GM12878 (cell line): ENCODE measurements around the gene METRN. TPM values are rescaled to one million over a fixed set of nuclear protein-coding genes. Genes with fewer than 3 reads are reported as not detected.

ENCODE experiments used
- ATAC-seq: fragments of 200-7000 bp; cut with Tn5 transposase; 3 replicates; pipeline ENCODE4 v1.9.1; 2020; ENCODE audit warnings: mild to moderate bottlenecking, moderate library complexity
- BruUV-seq: library from RNA; stranded (reverse); fragments of 400-500 nt; replicated peaks from 2 replicates; lab custom pipeline; 2021; lab: Mats Ljungman, UMichigan
- CTCF ChIA-PET: fragments of 300-600 bp; sonication (Branson Sonifier 250); formaldehyde crosslinking; extraction: SDS; loops from one replicate; lab custom pipeline; 2021; ENCODE audit warnings: inconsistent platforms; lab: Yijun Ruan, JAX
- POLR2A ChIA-PET: fragments of 350-600 bp; formaldehyde crosslinking; extraction: SDS; loops from one replicate; lab custom pipeline; 2021; ENCODE audit warnings: inconsistent platforms; lab: Charles Lee
- RAD21 ChIA-PET: fragments of 300-600 bp; sonication (Branson Sonifier 250); formaldehyde crosslinking; loops from one replicate; lab custom pipeline; 2023; ENCODE audit warnings: antibody characterized with exemption; ENCODE audit not compliant: unreplicated experiment; lab: Charles Lee
- SMC1A ChIA-PET: fragments of 300-600 bp; sonication (Branson Sonifier 250); formaldehyde crosslinking; loops from one replicate; lab custom pipeline; 2023; ENCODE audit not compliant: unreplicated experiment, uncharacterized antibody; lab: Charles Lee
- DNase-seq: peaks from one replicate; pipeline ENCODE4 v3.0.0-alpha.2; 2011; ENCODE audit warnings: low read depth, low spot score
- FAIRE-seq: peaks from 3 replicates; lab custom pipeline; 2011; peaks lifted over from hg19 to GRCh38; lab: Jason Lieb, UNC
- H2AFZ ChIP-seq: 2 replicates; pipeline ENCODE4 v1.6.0; 2011; ENCODE audit warnings: low read depth, low read length, control low read depth; ENCODE audit not compliant: control insufficient read depth
- H3K27ac ChIP-seq: 2 replicates; pipeline ENCODE4 v1.5.1; 2011; ENCODE audit warnings: control low read depth; ENCODE audit not compliant: control insufficient read depth, insufficient read depth
- H3K27me3 ChIP-seq, 2 experiments: replicated peaks in 1 of 2; 2 replicates each; pipeline versions ENCODE4 v1.6.0 to v1.6.1; 2011; ENCODE audit warnings: low read length in 1 of 2; ENCODE audit not compliant: control insufficient read depth in 2 of 2, insufficient read depth in 2 of 2
- H3K36me3 ChIP-seq, 2 experiments: 2 replicates each; pipeline ENCODE4 v1.5.1; 2011; ENCODE audit warnings: low read length in 1 of 2; ENCODE audit not compliant: control insufficient read depth in 2 of 2, insufficient read depth in 2 of 2
- H3K4me1 ChIP-seq: 2 replicates; pipeline ENCODE4 v1.6.1; 2011; ENCODE audit warnings: mild to moderate bottlenecking, low read length, moderate library complexity, mixed read lengths; ENCODE audit not compliant: control insufficient read depth, insufficient read depth
- H3K4me2 ChIP-seq: 2 replicates; pipeline ENCODE4 v1.6.0; 2011; ENCODE audit warnings: control low read depth; ENCODE audit not compliant: control insufficient read depth, insufficient read depth
- H3K4me3 ChIP-seq: fragments of 200-600 bp; sonication (generic); 2 replicates; pipeline ENCODE4 v1.5.1; 2016
- H3K79me2 ChIP-seq: 2 replicates; pipeline ENCODE4 v1.6.0; 2011; ENCODE audit warnings: low read length; ENCODE audit not compliant: control insufficient read depth, insufficient read depth
- H3K9ac ChIP-seq: 2 replicates; pipeline ENCODE4 v1.8.0; 2011; ENCODE audit warnings: low read length, control low read depth, mixed read lengths; ENCODE audit not compliant: control insufficient read depth, insufficient read depth
- H3K9me3 ChIP-seq: replicated peaks from 3 replicates; pipeline ENCODE4 v1.5.1; 2011; ENCODE audit warnings: mild to moderate bottlenecking, low read length; ENCODE audit not compliant: control insufficient read depth, insufficient read depth
- H4K20me1 ChIP-seq: 2 replicates; pipeline ENCODE4 v1.6.0; 2011; ENCODE audit not compliant: control insufficient read depth, insufficient read depth
- GATAD2B ChIP-seq: fragments of 450-650 bp; conservative IDR thresholded peaks from 2 replicates; pipeline ENCODE4 v1.6.1; 2017; ENCODE audit warnings: low read depth, mild to moderate bottlenecking, moderate library complexity
- HDAC6 ChIP-seq: fragments of 200-600 bp; sonication (generic); IDR thresholded peaks from one replicate; pipeline ENCODE4 v1.8.0; 2017; ENCODE audit warnings: antibody characterized with exemption; ENCODE audit not compliant: unreplicated experiment
- HDGF ChIP-seq: fragments of 450-650 bp; IDR thresholded peaks from 2 replicates; pipeline ENCODE4 v1.6.1; 2016; ENCODE audit warnings: antibody characterized with exemption
- MEF2B ChIP-seq: fragments of 450-650 bp; IDR thresholded peaks from 2 replicates; pipeline ENCODE4 v1.6.1; 2018; ENCODE audit warnings: mild to moderate bottlenecking, moderate library complexity; ENCODE audit not compliant: partially characterized antibody, poor library complexity, severe bottlenecking
- MTA3 ChIP-seq: IDR thresholded peaks from 2 replicates; pipeline ENCODE4 v1.6.1; 2012; ENCODE audit warnings: low read length, inconsistent platforms, borderline replicate concordance
- PML ChIP-seq: IDR thresholded peaks from 2 replicates; pipeline ENCODE4 v1.6.1; 2012; ENCODE audit warnings: low read length, inconsistent platforms
- RFX5 ChIP-seq: IDR thresholded peaks from 2 replicates; pipeline ENCODE4 v1.6.1; 2011; ENCODE audit warnings: low read depth, low read length, improper control_type of control experiment
- SIX5 ChIP-seq: IDR thresholded peaks from 2 replicates; pipeline ENCODE4 v1.6.1; 2011; ENCODE audit warnings: mild to moderate bottlenecking, low read depth, low read length, moderate library complexity; ENCODE audit not compliant: severe bottlenecking
- SKIL ChIP-seq: fragments of 450-650 bp; IDR thresholded peaks from 2 replicates; pipeline ENCODE4 v1.6.1; 2017; ENCODE audit warnings: mild to moderate bottlenecking, low read depth, inconsistent platforms; ENCODE audit not compliant: poor library complexity, severe bottlenecking
- SRF ChIP-seq, 2 experiments: IDR thresholded peaks; 2 replicates each; pipeline ENCODE4 v1.6.1; 2011; ENCODE audit warnings: low read depth in 2 of 2, low read length in 2 of 2, mild to moderate bottlenecking in 1 of 2, moderate library complexity in 1 of 2
- SUPT20H ChIP-seq: IDR thresholded peaks from 2 replicates; pipeline ENCODE4 v1.6.1; 2011; ENCODE audit warnings: low read depth, mild to moderate bottlenecking, low read length, moderate library complexity, borderline replicate concordance; ENCODE audit not compliant: control insufficient read depth
- SUZ12 ChIP-seq: fragments of 200-600 bp; sonication (generic); IDR thresholded peaks from one replicate; pipeline ENCODE4 v1.6.1; 2018; ENCODE audit warnings: antibody characterized with exemption, mild to moderate bottlenecking; ENCODE audit not compliant: unreplicated experiment
- TCF3 ChIP-seq: IDR thresholded peaks from 2 replicates; pipeline ENCODE4 v1.6.1; 2012; ENCODE audit warnings: low read depth, mild to moderate bottlenecking, low read length, borderline replicate concordance; ENCODE audit not compliant: insufficient read depth
- ZSCAN29 ChIP-seq: fragments of 450-650 bp; IDR thresholded peaks from 2 replicates; pipeline ENCODE4 v1.6.1; 2017; ENCODE audit warnings: mild to moderate bottlenecking, moderate library complexity
- WGBS: methylation state at CpG from one replicate; pipeline ENCODE4 v1.1.6; 2016; ENCODE audit warnings: low lambda C conversion rate; ENCODE audit not compliant: insufficient replicate concordance, insufficient coverage; ENCODE audit errors: missing lambda C conversion rate; 5-methylcytosine and 5-hydroxymethylcytosine counted together
- in situ Hi-C: fragments of 300-500 bp; cut with MboI; formaldehyde crosslinking; loops from 9 replicates; pipeline ENCODE4 v1.14.3; 2018; ENCODE audit warnings: mixed read lengths
- intact Hi-C: fragments of 100-400 bp; cut with micrococcal nuclease; formaldehyde crosslinking; loops from one replicate; pipeline ENCODE4 v1.14.2; 2022; ENCODE audit not compliant: unreplicated experiment
- polyA plus RNA-seq, 11 experiments: library from polyadenylated mRNA; depleted of rRNA in 4 of 11; unstranded in 6 of 11; stranded (reverse) in 5 of 11; fragments of >200 nt; fragmentation: Nextera tagmentation in 4 of 11; fragmentation: Illumina TruSeq in 1 of 11; extraction: Ambion mirVana in 4 of 11; extraction: Trizol in 1 of 11; gene quantifications; 1 replicate in 1 of 11; 2 replicates in 10 of 11; pipeline versions ENCODE4 v1.2.1 to v1.2.3, GENCODE V29; 2011 to 2016; ENCODE audit warnings: inconsistent platforms in 2 of 11, missing spikeins in 2 of 11, low read depth in 1 of 11
- total RNA-seq, 4 experiments: library from RNA; depleted of rRNA in 3 of 4; stranded (reverse); fragments of >200 nt in 3 of 4; fragmentation: Illumina TruSeq in 1 of 4; extraction: Trizol in 1 of 4; gene quantifications; 2 replicates each; pipeline versions ENCODE4 v1.2.1 to v1.2.3, GENCODE V29; 2013 to 2021

Gene METRN
- total and polyA plus RNA-seq, 10 of the 15 experiments (the other 5 are each of a cell fraction or from before 2014, with no cell fraction given) = 0.11 to 12.8 (median 1.1) TPM; not detected in 1

- FAIRE-seq = no peak
- intact Hi-C loops (no loop called here), in situ Hi-C loops (no loop called here)
- peak overlapping the region; percentile 56 for H3K9ac ChIP-seq
- H3K4me2 ChIP-seq = peak overlapping the region; percentile 79
- no peaks in the 10 kb centered on the region for H3K9me3 ChIP-seq
- 85% methylated on average over 25 of the region's 25 CpGs for WGBS
- H2AFZ ChIP-seq = no peak overlapping the region
- POLR2A ChIA-PET = interaction anchor here (0.9 to 7.3 kb wide), 3 partner anchors 8 to 40 kb away, joined by 3 to 60 read pairs (median 3); partner anchors contain the start of genes CCDC78 and HAGHL
- H3K27ac ChIP-seq = peak overlapping the region; percentile 83
- BruUV-seq = no TSS peak
- H3K4me3 ChIP-seq = peak overlapping the region; percentile 49; the same call in 1 of the 2 replicates
- peaks cover 11% of the 10 kb centered on the region for H3K79me2 ChIP-seq
- TF ChIP-seq SKIL = no peak
- no peak for TF ChIP-seq RFX5
- no peak for TF ChIP-seq SIX5
- no peak for TF ChIP-seq TCF3
- no peak for TF ChIP-seq PML
- TF ChIP-seq ZSCAN29 = no peak
- no peak for TF ChIP-seq MEF2B
- no peak for TF ChIP-seq SRF (IDR thresholded peaks at IDR 0.05; ENCODE audit: low read depth in 2 of 2, low read length in 2 of 2)
- no peak for TF ChIP-seq SUZ12
- no peak for TF ChIP-seq MTA3
- no peak for TF ChIP-seq SUPT20H
- TF ChIP-seq GATAD2B = no peak
- no peak for TF ChIP-seq HDGF
- TF ChIP-seq HDAC6 = no peak
- RAD21 ChIA-PET = no interaction called here
- no peak for ATAC-seq
- no peaks in the 10 kb centered on the region for H4K20me1 ChIP-seq
- no peaks in the 10 kb centered on the region for H3K27me3 ChIP-seq
- H3K4me1 ChIP-seq = peaks cover 42% of the 10 kb centered on the region
- SMC1A ChIA-PET = interaction anchor here (1.5 kb wide), 1 partner anchor 23 kb away, joined by 3 read pairs; no protein-coding TSS in a partner anchor
- H3K36me3 ChIP-seq = peaks cover 7 to 9% of the 10 kb centered on the region in 2 experiments; a peak in 3 of 4 replicates
- no peak for DNase-seq
- CTCF ChIA-PET = interaction anchor here (1.4 to 3.5 kb wide), 3 partner anchors 13 to 23 kb away, joined by 3 to 17 read pairs (median 13); partner anchors contain the start of gene ANTKMT
Measured at GRCh38 chr16:734981-735881, 20.3 kb downstream of the METRN start.
